HEK293 (cell line): ENCODE data around the gene SMURF1.

ENCODE experiments used
- CTCF ChIA-PET: fragments of 350-600 bp; formaldehyde crosslinking; extraction: SDS; loops from one replicate; lab custom pipeline; 2021; ENCODE audit warnings: antibody characterized with exemption; lab: Yijun Ruan, JAX
- POLR2A ChIA-PET: fragments of 300-600 bp; formaldehyde crosslinking; extraction: SDS; loops from one replicate; lab custom pipeline; 2020; ENCODE audit warnings: antibody characterized with exemption, inconsistent platforms; lab: Yijun Ruan, JAX
- H3K27ac ChIP-seq: fragments of 200-500 bp; sonication (Bioruptor generic); 2 replicates; pipeline ENCODE4 v1.5.1; 2014; ENCODE audit warnings: low read depth, low read length, control low read depth, inconsistent platforms; ENCODE audit errors: extremely low read depth
- H3K36me3 ChIP-seq, 2 experiments: fragments of 200-500 bp in 1 of 2; sonication (Bioruptor generic) in 1 of 2; 1 replicate in 1 of 2; 2 replicates in 1 of 2; pipeline ENCODE4 v1.5.1; 2014 to 2017; ENCODE audit warnings: inconsistent platforms in 2 of 2, low read length in 2 of 2; ENCODE audit not compliant: control insufficient read depth in 2 of 2, insufficient read depth in 1 of 2
- H3K4me1 ChIP-seq: fragments of 200-500 bp; sonication (Bioruptor generic); 2 replicates; pipeline ENCODE4 v1.5.1; 2014; ENCODE audit warnings: mild to moderate bottlenecking, low read length, inconsistent platforms; ENCODE audit not compliant: control insufficient read depth, insufficient read depth
- H3K4me3 ChIP-seq: 2 replicates; pipeline ENCODE4 v1.5.1; 2011; ENCODE audit warnings: low read depth, mild to moderate bottlenecking, control low read depth, low read length, moderate library complexity
- H3K9me3 ChIP-seq: fragments of 200-500 bp; sonication (Bioruptor generic); 2 replicates; pipeline ENCODE4 v1.5.1; 2014; ENCODE audit warnings: low read depth, low read length, inconsistent platforms; ENCODE audit not compliant: control insufficient read depth, insufficient read depth
- GFI1B ChIP-seq: fragments of 450-650 bp; formaldehyde crosslinking; IDR thresholded peaks from 2 replicates; pipeline ENCODE4 v1.5.1; 2016; ENCODE audit warnings: missing biosample characterization, missing genetic modification characterization
- GLI4 ChIP-seq: fragments of 450-650 bp; formaldehyde crosslinking; IDR thresholded peaks from 2 replicates; pipeline ENCODE4 v1.5.1; 2016; ENCODE audit warnings: missing biosample characterization, missing genetic modification characterization
- KLF10 ChIP-seq: fragments of 450-650 bp; IDR thresholded peaks from 2 replicates; pipeline ENCODE4 v1.5.1; 2018; ENCODE audit warnings: missing biosample characterization, mild to moderate bottlenecking, missing genetic modification characterization
- YY1 ChIP-seq: fragments of 450-650 bp; formaldehyde crosslinking; IDR thresholded peaks from 2 replicates; pipeline ENCODE4 v1.5.1; 2018; ENCODE audit warnings: missing biosample characterization, missing genetic modification characterization
- ZFP37 ChIP-seq: fragments of 450-650 bp; formaldehyde crosslinking; IDR thresholded peaks from 2 replicates; pipeline ENCODE4 v1.5.1; 2016; ENCODE audit warnings: missing biosample characterization, missing genetic modification characterization
- ZNF223 ChIP-seq: fragments of 450-650 bp; formaldehyde crosslinking; IDR thresholded peaks from 2 replicates; pipeline ENCODE4 v1.5.1; 2016; ENCODE audit warnings: missing biosample characterization, missing genetic modification characterization
- ZNF324 ChIP-seq: fragments of 450-650 bp; formaldehyde crosslinking; IDR thresholded peaks from 2 replicates; pipeline ENCODE4 v1.5.1; 2016; ENCODE audit warnings: missing biosample characterization, missing genetic modification characterization
- ZNF544 ChIP-seq: fragments of 450-650 bp; formaldehyde crosslinking; IDR thresholded peaks from 2 replicates; pipeline ENCODE4 v1.5.0; 2017; ENCODE audit warnings: missing biosample characterization, missing genetic modification characterization
- ZNF610 ChIP-seq: fragments of 450-650 bp; formaldehyde crosslinking; IDR thresholded peaks from 2 replicates; pipeline ENCODE4 v1.5.1; 2016; ENCODE audit warnings: missing biosample characterization, missing genetic modification characterization, borderline replicate concordance
- ZNF785 ChIP-seq: fragments of 450-650 bp; formaldehyde crosslinking; IDR thresholded peaks from 2 replicates; pipeline ENCODE4 v1.5.1; 2016; ENCODE audit warnings: missing biosample characterization, missing genetic modification characterization
- ZNF843 ChIP-seq: fragments of 450-650 bp; formaldehyde crosslinking; IDR thresholded peaks from 2 replicates; pipeline ENCODE4 v1.5.1; 2016; ENCODE audit warnings: missing biosample characterization, missing genetic modification characterization
- TF ChIP-seq, protein P1 (sequence below): fragments of 450-650 bp; formaldehyde crosslinking; IDR thresholded peaks from 2 replicates; pipeline ENCODE4; 2016; ENCODE audit warnings: missing biosample characterization, missing genetic modification characterization
- TF ChIP-seq, protein P2 (sequence below): fragments of 450-650 bp; formaldehyde crosslinking; IDR thresholded peaks from 2 replicates; pipeline ENCODE4 v1.5.1; 2016; ENCODE audit warnings: missing biosample characterization, missing genetic modification characterization
- TF ChIP-seq, protein P3 (sequence below): fragments of 450-650 bp; formaldehyde crosslinking; conservative IDR thresholded peaks from 2 replicates; pipeline ENCODE4 v1.5.1; 2016; ENCODE audit warnings: low read depth, missing biosample characterization, missing genetic modification characterization

Gene SMURF1

GRCh38 chr7:99096124-99096887, 47.6 kb downstream of the SMURF1 start:
- CTCF ChIA-PET = no interaction called here
- POLR2A ChIA-PET = no interaction called here
- Histone ChIP-seq H3K36me3 (no peaks in the 10 kb centered on the region), H3K9me3 (no peaks in the 10 kb centered on the region), H3K27ac (no peak overlapping the region), H3K4me3 (no peak overlapping the region), H3K4me1 (no peaks in the 10 kb centered on the region)
- TF ChIP-seq ZNF223 (tag by site-specific recombination) = no peak
- TF ChIP-seq, protein P1, sequence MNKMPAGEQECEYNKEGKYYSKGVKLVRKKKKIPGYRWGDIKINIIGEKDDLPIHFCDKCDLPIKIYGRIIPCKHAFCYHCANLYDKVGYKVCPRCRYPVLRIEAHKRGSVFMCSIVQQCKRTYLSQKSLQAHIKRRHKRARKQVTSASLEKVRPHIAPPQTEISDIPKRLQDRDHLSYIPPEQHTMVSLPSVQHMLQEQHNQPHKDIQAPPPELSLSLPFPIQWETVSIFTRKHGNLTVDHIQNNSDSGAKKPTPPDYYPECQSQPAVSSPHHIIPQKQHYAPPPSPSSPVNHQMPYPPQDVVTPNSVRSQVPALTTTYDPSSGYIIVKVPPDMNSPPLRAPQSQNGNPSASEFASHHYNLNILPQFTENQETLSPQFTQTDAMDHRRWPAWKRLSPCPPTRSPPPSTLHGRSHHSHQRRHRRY = no peak

DNA sequence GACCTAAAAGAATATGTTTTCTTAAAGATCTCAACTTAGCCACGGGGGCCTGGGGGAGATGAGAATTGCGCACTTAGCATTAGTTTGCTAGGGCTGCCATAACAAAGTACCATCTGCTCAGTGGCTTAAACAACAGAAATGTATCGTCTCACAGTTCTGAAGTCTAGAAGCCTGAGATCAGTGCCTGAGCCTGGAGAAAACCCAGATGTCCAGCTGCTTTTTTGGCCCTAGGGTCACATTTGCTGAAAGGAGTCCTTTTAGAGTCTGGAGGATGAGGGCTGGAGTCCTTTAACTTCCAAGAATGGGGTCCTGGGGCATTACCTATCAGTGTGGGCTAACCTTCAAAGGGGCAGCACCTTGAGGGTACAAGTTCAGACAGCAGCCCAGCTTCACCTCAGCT, 48.2 kb downstream of the SMURF1 start:
- ChIA-PET POLR2A (no interaction called here), CTCF (no interaction called here)
- H3K4me3 ChIP-seq = no peak overlapping the region
- H3K4me1 ChIP-seq = no peaks in the 10 kb centered on the region
- no peaks in the 10 kb centered on the region for H3K9me3 ChIP-seq
- TF ChIP-seq ZNF843 (tag by site-specific recombination) (no peak), ZNF324 (no peak)
- H3K36me3 ChIP-seq = no peaks in the 10 kb centered on the region
- no peak overlapping the region for H3K27ac ChIP-seq

DNA sequence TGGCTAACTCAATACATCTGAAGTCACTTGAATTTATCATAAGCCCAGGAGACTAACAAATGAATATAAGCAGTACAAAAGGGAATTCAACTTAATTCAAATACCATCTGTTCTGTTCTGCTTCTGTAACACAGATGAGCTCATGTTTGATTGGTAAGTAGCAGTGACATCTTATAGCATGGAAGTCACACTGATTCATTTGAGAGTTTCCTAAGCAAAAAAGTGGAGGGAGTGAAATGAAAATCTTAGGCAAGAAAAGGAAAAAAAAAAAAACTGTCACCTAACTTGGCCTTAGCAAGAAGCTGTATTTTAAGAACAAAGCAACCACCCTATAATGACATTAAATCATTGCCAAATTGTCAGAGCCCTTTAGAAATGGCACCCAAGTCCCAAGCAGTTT, 49.5 kb downstream of the SMURF1 start:
- Histone ChIP-seq H3K36me3 (no peaks in the 10 kb centered on the region), H3K4me3 (no peak overlapping the region), H3K27ac (no peak overlapping the region), H3K9me3 (no peaks in the 10 kb centered on the region), H3K4me1 (no peaks in the 10 kb centered on the region)
- CTCF ChIA-PET = interaction anchor here (0.8 kb wide), 1 partner anchor 139 kb away, joined by 5 read pairs; no protein-coding TSS in a partner anchor
- TF ChIP-seq ZNF544 (tag by site-specific recombination) = no peak
- POLR2A ChIA-PET = interaction anchor here (0.7 kb wide), 1 partner anchor 43 kb away, joined by 3 read pairs; no protein-coding TSS in a partner anchor

DNA sequence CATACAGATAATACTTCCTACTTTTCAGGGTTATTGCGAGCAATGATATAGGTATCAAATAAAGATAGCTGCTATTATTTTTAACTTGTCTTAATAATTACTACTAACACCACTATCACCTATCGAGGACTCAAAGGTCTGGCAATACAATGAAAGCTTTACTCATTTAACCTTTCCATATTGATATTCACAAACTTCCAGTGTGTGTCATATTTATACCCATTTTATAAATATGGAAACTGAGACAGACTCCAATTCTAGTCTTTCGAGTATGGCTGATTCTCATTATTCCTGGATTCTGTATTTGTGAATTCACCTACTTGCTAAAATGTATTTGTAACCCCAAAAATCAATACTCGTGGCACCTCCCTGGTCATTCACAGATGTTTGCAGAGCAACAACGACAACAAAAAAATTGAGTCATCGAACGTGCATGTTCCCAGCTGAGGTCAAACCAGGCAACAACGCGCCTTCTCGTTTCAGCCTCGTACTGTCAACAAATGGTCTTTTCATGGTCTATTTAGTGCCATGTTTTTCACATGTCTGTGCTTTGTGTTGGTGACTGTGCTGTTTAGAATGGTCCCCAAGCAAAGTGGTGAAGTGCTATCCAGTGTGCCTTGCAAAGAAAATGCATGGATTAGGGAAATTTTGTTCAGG, 51.7 kb downstream of the SMURF1 start:
- no peak for TF ChIP-seq ZNF610 (tag by site-specific recombination)
- no peak for TF ChIP-seq KLF10 (tag by site-specific recombination)
- no peak for TF ChIP-seq ZNF785 (tag by site-specific recombination)
- Histone ChIP-seq H3K4me1 (no peaks in the 10 kb centered on the region), H3K36me3 (no peaks in the 10 kb centered on the region), H3K9me3 (no peaks in the 10 kb centered on the region), H3K27ac (no peak overlapping the region), H3K4me3 (no peak overlapping the region)
- CTCF ChIA-PET = no interaction called here
- POLR2A ChIA-PET = no interaction called here

DNA sequence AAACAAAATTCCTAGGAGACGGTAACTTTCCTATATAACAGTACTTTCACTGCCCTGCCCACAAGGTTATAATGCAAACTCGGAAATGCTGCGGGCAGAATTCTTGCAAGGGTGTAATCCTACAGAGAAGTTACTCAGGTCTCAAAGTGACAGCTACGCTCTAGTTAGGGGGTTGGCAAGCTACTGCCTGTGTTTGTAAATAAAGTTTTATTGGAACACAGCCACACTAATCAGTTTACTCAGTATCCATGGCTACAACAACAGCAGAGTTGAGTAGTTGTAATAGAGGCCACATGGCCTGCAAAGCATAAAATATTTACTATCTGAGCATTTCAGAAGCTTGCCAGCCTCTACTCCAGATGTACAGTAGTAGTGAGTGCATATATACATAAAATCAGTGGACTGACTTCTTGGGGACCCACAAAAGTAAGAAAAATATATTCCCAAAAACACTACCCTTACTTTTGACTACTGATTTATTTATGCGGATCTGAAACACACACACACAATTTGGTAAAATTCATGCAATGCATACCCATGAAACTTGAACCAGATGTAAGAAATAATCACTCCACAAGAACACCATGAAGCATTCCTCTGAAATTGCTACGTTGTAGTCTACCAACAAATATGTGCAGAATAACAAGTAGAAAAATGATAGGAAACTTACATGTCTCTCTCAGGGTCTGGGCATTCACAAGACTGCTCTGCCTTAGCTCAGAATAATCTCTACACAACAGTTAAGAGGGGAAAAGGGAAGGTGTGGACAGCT, 53.0 kb downstream of the SMURF1 start:
- ChIA-PET CTCF (interaction anchor here (0.6 kb wide), 1 partner anchor 8 kb away, joined by 3 read pairs; no protein-coding TSS in a partner anchor), POLR2A (interaction anchor here (1.0 kb wide), 1 partner anchor 12 kb away, joined by 4 read pairs; no protein-coding TSS in a partner anchor)
- H3K4me1 ChIP-seq = no peaks in the 10 kb centered on the region
- H3K9me3 ChIP-seq = no peaks in the 10 kb centered on the region
- H3K27ac ChIP-seq = no peak overlapping the region
- H3K36me3 ChIP-seq = no peaks in the 10 kb centered on the region
- no peak overlapping the region for H3K4me3 ChIP-seq
- TF ChIP-seq GLI4 (no peak), YY1 (no peak), ZFP37 (tag by site-specific recombination) (no peak), GFI1B (tag by site-specific recombination) (no peak), ZNF223 (tag by site-specific recombination) (no peak)
- TF ChIP-seq, protein P2, sequence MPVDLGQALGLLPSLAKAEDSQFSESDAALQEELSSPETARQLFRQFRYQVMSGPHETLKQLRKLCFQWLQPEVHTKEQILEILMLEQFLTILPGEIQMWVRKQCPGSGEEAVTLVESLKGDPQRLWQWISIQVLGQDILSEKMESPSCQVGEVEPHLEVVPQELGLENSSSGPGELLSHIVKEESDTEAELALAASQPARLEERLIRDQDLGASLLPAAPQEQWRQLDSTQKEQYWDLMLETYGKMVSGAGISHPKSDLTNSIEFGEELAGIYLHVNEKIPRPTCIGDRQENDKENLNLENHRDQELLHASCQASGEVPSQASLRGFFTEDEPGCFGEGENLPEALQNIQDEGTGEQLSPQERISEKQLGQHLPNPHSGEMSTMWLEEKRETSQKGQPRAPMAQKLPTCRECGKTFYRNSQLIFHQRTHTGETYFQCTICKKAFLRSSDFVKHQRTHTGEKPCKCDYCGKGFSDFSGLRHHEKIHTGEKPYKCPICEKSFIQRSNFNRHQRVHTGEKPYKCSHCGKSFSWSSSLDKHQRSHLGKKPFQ (tag by site-specific recombination) = no peak
- TF ChIP-seq, protein P3, sequence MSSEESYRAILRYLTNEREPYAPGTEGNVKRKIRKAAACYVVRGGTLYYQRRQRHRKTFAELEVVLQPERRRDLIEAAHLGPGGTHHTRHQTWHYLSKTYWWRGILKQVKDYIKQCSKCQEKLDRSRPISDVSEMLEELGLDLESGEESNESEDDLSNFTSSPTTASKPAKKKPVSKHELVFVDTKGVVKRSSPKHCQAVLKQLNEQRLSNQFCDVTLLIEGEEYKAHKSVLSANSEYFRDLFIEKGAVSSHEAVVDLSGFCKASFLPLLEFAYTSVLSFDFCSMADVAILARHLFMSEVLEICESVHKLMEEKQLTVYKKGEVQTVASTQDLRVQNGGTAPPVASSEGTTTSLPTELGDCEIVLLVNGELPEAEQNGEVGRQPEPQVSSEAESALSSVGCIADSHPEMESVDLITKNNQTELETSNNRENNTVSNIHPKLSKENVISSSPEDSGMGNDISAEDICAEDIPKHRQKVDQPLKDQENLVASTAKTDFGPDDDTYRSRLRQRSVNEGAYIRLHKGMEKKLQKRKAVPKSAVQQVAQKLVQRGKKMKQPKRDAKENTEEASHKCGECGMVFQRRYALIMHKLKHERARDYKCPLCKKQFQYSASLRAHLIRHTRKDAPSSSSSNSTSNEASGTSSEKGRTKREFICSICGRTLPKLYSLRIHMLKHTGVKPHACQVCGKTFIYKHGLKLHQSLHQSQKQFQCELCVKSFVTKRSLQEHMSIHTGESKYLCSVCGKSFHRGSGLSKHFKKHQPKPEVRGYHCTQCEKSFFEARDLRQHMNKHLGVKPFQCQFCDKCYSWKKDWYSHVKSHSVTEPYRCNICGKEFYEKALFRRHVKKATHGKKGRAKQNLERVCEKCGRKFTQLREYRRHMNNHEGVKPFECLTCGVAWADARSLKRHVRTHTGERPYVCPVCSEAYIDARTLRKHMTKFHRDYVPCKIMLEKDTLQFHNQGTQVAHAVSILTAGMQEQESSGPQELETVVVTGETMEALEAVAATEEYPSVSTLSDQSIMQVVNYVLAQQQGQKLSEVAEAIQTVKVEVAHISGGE (tag by site-specific recombination) = no peak
